ENCODE data around the gene C2orf69. TPM values are rescaled to one million over a fixed set of nuclear protein-coding genes. Genes with fewer than 3 reads are reported as not detected.

Gene C2orf69
- total RNA-seq, 1 experiment from 2014 or later: 29.9 TPM

DNA sequence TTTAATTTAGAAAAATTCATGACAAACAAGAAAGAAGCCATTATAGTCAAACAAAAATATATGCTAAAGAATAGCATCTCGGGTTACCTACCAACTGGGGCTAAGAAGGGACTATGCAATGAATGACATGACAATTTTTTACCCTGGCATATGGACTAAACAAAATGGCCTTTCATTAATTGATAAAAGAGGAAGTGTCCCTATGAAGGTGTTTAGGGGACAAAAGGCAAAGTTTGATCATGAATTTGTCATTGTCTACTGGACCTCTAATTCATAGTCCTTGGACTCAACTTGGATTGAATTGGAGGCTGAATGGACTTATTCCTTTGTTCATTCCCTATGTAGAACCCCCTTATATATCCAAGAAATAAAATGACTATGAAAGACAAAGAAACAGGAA, 57.0 kb downstream of the C2orf69 start:
- no peaks in the 10 kb centered on the region for H3K27me3 Mint-ChIP-seq (ENCODE audit: low read depth)
- H3K9me3 Mint-ChIP-seq: no peaks in the 10 kb centered on the region
- H3K36me3 Mint-ChIP-seq: peaks cover 14% of the 10 kb centered on the region
- DNase-seq (ENCODE audit: low spot score): no peak
- TF ChIP-seq GRHL2 (CRISPR knock-in tag; IDR thresholded peaks at IDR 0.05; ENCODE audit: insufficient replicate concordance, severe bottlenecking): no peak
- TF ChIP-seq RORB (CRISPR knock-in tag; IDR thresholded peaks at IDR 0.05): no peak
- TF ChIP-seq ESRRA (CRISPR knock-in tag; IDR thresholded peaks at IDR 0.05; ENCODE audit: borderline replicate concordance): no peak
- no peak for TF ChIP-seq NR1H2 (CRISPR knock-in tag; IDR thresholded peaks at IDR 0.05)
- TF ChIP-seq ATF1 (CRISPR knock-in tag; IDR thresholded peaks at IDR 0.05): no peak
- TF ChIP-seq ZNF671 (CRISPR knock-in tag; IDR thresholded peaks at IDR 0.05): no peak
- TF ChIP-seq, protein P1, sequence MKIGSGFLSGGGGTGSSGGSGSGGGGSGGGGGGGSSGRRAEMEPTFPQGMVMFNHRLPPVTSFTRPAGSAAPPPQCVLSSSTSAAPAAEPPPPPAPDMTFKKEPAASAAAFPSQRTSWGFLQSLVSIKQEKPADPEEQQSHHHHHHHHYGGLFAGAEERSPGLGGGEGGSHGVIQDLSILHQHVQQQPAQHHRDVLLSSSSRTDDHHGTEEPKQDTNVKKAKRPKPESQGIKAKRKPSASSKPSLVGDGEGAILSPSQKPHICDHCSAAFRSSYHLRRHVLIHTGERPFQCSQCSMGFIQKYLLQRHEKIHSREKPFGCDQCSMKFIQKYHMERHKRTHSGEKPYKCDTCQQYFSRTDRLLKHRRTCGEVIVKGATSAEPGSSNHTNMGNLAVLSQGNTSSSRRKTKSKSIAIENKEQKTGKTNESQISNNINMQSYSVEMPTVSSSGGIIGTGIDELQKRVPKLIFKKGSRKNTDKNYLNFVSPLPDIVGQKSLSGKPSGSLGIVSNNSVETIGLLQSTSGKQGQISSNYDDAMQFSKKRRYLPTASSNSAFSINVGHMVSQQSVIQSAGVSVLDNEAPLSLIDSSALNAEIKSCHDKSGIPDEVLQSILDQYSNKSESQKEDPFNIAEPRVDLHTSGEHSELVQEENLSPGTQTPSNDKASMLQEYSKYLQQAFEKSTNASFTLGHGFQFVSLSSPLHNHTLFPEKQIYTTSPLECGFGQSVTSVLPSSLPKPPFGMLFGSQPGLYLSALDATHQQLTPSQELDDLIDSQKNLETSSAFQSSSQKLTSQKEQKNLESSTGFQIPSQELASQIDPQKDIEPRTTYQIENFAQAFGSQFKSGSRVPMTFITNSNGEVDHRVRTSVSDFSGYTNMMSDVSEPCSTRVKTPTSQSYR (CRISPR knock-in tag; IDR thresholded peaks at IDR 0.05): no peak
- TF ChIP-seq SMAD3 (CRISPR knock-in tag; IDR thresholded peaks at IDR 0.05; ENCODE audit: borderline replicate concordance): no peak
- TF ChIP-seq NFYB (CRISPR knock-in tag; conservative IDR thresholded peaks at IDR 0.05; ENCODE audit: low read depth): no peak
- TF ChIP-seq OVOL2 (CRISPR knock-in tag; IDR thresholded peaks at IDR 0.05; ENCODE audit: borderline replicate concordance): no peak
- no peak for TF ChIP-seq FOXP1 (CRISPR knock-in tag; IDR thresholded peaks at IDR 0.05; ENCODE audit: borderline replicate concordance)
- TF ChIP-seq ETV6 (CRISPR knock-in tag; IDR thresholded peaks at IDR 0.05): no peak
- no peak for TF ChIP-seq NFE2L1 (CRISPR knock-in tag; IDR thresholded peaks at IDR 0.05)
- TF ChIP-seq, protein P2, sequence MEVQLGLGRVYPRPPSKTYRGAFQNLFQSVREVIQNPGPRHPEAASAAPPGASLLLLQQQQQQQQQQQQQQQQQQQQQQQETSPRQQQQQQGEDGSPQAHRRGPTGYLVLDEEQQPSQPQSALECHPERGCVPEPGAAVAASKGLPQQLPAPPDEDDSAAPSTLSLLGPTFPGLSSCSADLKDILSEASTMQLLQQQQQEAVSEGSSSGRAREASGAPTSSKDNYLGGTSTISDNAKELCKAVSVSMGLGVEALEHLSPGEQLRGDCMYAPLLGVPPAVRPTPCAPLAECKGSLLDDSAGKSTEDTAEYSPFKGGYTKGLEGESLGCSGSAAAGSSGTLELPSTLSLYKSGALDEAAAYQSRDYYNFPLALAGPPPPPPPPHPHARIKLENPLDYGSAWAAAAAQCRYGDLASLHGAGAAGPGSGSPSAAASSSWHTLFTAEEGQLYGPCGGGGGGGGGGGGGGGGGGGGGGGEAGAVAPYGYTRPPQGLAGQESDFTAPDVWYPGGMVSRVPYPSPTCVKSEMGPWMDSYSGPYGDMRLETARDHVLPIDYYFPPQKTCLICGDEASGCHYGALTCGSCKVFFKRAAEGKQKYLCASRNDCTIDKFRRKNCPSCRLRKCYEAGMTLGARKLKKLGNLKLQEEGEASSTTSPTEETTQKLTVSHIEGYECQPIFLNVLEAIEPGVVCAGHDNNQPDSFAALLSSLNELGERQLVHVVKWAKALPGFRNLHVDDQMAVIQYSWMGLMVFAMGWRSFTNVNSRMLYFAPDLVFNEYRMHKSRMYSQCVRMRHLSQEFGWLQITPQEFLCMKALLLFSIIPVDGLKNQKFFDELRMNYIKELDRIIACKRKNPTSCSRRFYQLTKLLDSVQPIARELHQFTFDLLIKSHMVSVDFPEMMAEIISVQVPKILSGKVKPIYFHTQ (CRISPR knock-in tag; IDR thresholded peaks at IDR 0.05): no peak
- TF ChIP-seq PRRX2 (CRISPR knock-in tag; IDR thresholded peaks at IDR 0.05): no peak
- no peak for TF ChIP-seq CBFB (CRISPR knock-in tag; IDR thresholded peaks at IDR 0.05; ENCODE audit: low read depth)
- no peak for TF ChIP-seq TP53 (CRISPR knock-in tag; IDR thresholded peaks at IDR 0.05)
- TF ChIP-seq ZBTB21 (CRISPR knock-in tag; IDR thresholded peaks at IDR 0.05; ENCODE audit: borderline replicate concordance): no peak
- no peak for ATAC-seq
- no peaks in the 10 kb centered on the region for H3K4me1 Mint-ChIP-seq
- no peak overlapping the region for H3K27ac Mint-ChIP-seq
- CTCF ChIA-PET: interaction anchor here (1.1 kb wide), 1 partner anchor 12 kb away, joined by 3 read pairs; no protein-coding TSS in a partner anchor
- H3K4me3 Mint-ChIP-seq: no peak overlapping the region
- POLR2A ChIA-PET: no interaction called here

DNA sequence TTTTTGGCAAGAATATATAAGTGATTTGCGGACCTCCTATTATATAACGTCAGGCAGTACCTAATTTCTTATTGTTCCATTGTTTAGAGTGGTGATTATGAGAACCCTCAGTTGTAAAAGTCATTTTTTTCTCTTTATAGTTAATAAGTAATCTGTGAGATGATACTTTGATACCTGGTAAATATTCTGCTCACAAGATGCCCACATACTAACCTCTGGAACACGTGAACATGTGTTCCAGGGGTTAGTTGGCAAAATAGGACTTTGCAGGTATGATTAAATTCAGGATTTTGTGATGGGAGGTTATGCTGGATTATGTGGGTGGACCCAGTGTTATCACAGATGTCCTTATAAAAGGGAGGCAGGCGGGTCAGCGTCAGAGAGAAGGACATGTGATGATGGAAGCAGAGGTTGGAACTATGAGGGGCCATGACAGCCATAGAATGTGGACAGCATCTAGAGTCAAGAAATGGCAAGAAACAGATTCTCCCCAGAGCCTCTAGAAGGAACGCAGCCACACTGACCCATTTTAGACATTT, 61.1 kb downstream of the C2orf69 start:
- H3K9me3 Mint-ChIP-seq: peaks cover 6% of the 10 kb centered on the region
- CTCF ChIA-PET: interaction anchor here (4.7 kb wide), 1 partner anchor 511 kb away, joined by 43 read pairs; no protein-coding TSS in a partner anchor
- no peaks in the 10 kb centered on the region for H3K36me3 Mint-ChIP-seq
- H3K4me1 Mint-ChIP-seq: no peaks in the 10 kb centered on the region
- H3K27me3 Mint-ChIP-seq (ENCODE audit: low read depth): no peaks in the 10 kb centered on the region
- no peak overlapping the region for H3K27ac Mint-ChIP-seq
- TF ChIP-seq, protein P3, sequence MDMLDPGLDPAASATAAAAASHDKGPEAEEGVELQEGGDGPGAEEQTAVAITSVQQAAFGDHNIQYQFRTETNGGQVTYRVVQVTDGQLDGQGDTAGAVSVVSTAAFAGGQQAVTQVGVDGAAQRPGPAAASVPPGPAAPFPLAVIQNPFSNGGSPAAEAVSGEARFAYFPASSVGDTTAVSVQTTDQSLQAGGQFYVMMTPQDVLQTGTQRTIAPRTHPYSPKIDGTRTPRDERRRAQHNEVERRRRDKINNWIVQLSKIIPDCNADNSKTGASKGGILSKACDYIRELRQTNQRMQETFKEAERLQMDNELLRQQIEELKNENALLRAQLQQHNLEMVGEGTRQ (CRISPR knock-in tag; IDR thresholded peaks at IDR 0.05): no peak
- TF ChIP-seq PRRX2 (CRISPR knock-in tag; IDR thresholded peaks at IDR 0.05): no peak
- TF ChIP-seq ZNF671 (CRISPR knock-in tag; IDR thresholded peaks at IDR 0.05): no peak
- TF ChIP-seq CREB1 (CRISPR knock-in tag; IDR thresholded peaks at IDR 0.05): no peak
- TF ChIP-seq, protein P4, sequence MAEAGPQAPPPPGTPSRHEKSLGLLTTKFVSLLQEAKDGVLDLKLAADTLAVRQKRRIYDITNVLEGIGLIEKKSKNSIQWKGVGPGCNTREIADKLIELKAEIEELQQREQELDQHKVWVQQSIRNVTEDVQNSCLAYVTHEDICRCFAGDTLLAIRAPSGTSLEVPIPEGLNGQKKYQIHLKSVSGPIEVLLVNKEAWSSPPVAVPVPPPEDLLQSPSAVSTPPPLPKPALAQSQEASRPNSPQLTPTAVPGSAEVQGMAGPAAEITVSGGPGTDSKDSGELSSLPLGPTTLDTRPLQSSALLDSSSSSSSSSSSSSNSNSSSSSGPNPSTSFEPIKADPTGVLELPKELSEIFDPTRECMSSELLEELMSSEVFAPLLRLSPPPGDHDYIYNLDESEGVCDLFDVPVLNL (CRISPR knock-in tag; IDR thresholded peaks at IDR 0.05; ENCODE audit: borderline replicate concordance, low read depth): no peak
- TF ChIP-seq RORB (CRISPR knock-in tag; IDR thresholded peaks at IDR 0.05): no peak
- TF ChIP-seq TEAD4 (CRISPR knock-in tag; IDR thresholded peaks at IDR 0.05): no peak
- no peak for TF ChIP-seq GTF2I (CRISPR knock-in tag; conservative IDR thresholded peaks at IDR 0.05)
- no peak overlapping the region for H3K4me3 Mint-ChIP-seq
- ATAC-seq: no peak
- DNase-seq (ENCODE audit: low spot score): no peak
- POLR2A ChIA-PET: no interaction called here

Measured in WTC11 (cell line).